ENCODE measurements around the gene COL18A1. TPM values are rescaled to one million over a fixed set of nuclear protein-coding genes. Genes with fewer than 3 reads are reported as not detected.

COL18A1 gene
- total and polyA plus RNA-seq, 5 donors from 2014 or later: 0.29 to 2.7 (median 1.3) TPM

GRCh38 chr21:45431781-45432572 is 27.0 kb downstream of the COL18A1 start:
- no peak overlapping the region for H3K4me3 Mint-ChIP-seq
- H3K4me1 Mint-ChIP-seq: peaks cover 0 to 5% (median 0%) of the 10 kb centered on the region in 4 donors
- no peaks in the 10 kb centered on the region for H3K36me3 Mint-ChIP-seq
- Histone ChIP-seq H3K4me1 (ENCODE audit: control insufficient read depth, insufficient read depth, low read length, poor library complexity, severe bottlenecking) (no peaks in the 10 kb centered on the region), H3K27ac (ENCODE audit: insufficient read depth, low read length, poor library complexity, severe bottlenecking) (no peak overlapping the region), H3K9me3 (ENCODE audit: control insufficient read depth in 2 of 2, low read length in 2 of 2) (no peaks in the 10 kb centered on the region), H3K4me3 (ENCODE audit: low read depth, low read length) (no peak overlapping the region), H3K27me3 (ENCODE audit: control insufficient read depth, insufficient read depth, low read length) (no peaks in the 10 kb centered on the region), H3K36me3 (ENCODE audit: control insufficient read depth, insufficient read depth, low read length) (no peaks in the 10 kb centered on the region)
- no peak for ATAC-seq (ENCODE audit: low read depth in 2 of 2)
- H3K9me3 Mint-ChIP-seq: no peaks in the 10 kb centered on the region
- DNase-seq: no peak
- no peaks in the 10 kb centered on the region for H3K27me3 Mint-ChIP-seq
- no peak overlapping the region for H3K27ac Mint-ChIP-seq

- Histone ChIP-seq H3K9me3 (ENCODE audit: control insufficient read depth in 2 of 2, low read length in 2 of 2) (no peaks in the 10 kb centered on the region), H3K27me3 (ENCODE audit: control insufficient read depth, insufficient read depth, low read length) (no peaks in the 10 kb centered on the region), H3K27ac (ENCODE audit: insufficient read depth, low read length, poor library complexity, severe bottlenecking) (no peak overlapping the region), H3K4me3 (ENCODE audit: low read depth, low read length) (no peak overlapping the region), H3K4me1 (ENCODE audit: control insufficient read depth, insufficient read depth, low read length, poor library complexity, severe bottlenecking) (no peaks in the 10 kb centered on the region), H3K36me3 (ENCODE audit: control insufficient read depth, insufficient read depth, low read length) (no peaks in the 10 kb centered on the region)
- no peak overlapping the region for H3K4me3 Mint-ChIP-seq
- DNase-seq (no peak), ATAC-seq (ENCODE audit: low read depth in 2 of 2) (no peak)
- peaks cover 0 to 5% (median 0%) of the 10 kb centered on the region in 4 donors for H3K4me1 Mint-ChIP-seq
- H3K27ac Mint-ChIP-seq: no peak overlapping the region
- H3K27me3 Mint-ChIP-seq: no peaks in the 10 kb centered on the region
- H3K9me3 Mint-ChIP-seq: no peaks in the 10 kb centered on the region
- no peaks in the 10 kb centered on the region for H3K36me3 Mint-ChIP-seq
Observed at GRCh38 chr21:45432575-45433255, 27.8 kb downstream of the COL18A1 start.

GRCh38 chr21:45433301-45433700 is 28.3 kb downstream of the COL18A1 start:
- H3K36me3 ChIP-seq (ENCODE audit: control insufficient read depth, insufficient read depth, low read length): no peaks in the 10 kb centered on the region
- no peaks in the 10 kb centered on the region for H3K9me3 ChIP-seq (ENCODE audit: control insufficient read depth in 2 of 2, low read length in 2 of 2)
- Mint-ChIP-seq H3K4me3 (no peak overlapping the region), H3K27ac (no peak overlapping the region), H3K36me3 (no peaks in the 10 kb centered on the region), H3K27me3 (no peaks in the 10 kb centered on the region), H3K4me1 (peaks cover 0 to 5% (median 0%) of the 10 kb centered on the region in 4 donors), H3K9me3 (no peaks in the 10 kb centered on the region)
- no peak overlapping the region for H3K4me3 ChIP-seq (ENCODE audit: low read depth, low read length)
- no peak overlapping the region for H3K27ac ChIP-seq (ENCODE audit: insufficient read depth, low read length, poor library complexity, severe bottlenecking)
- ATAC-seq (ENCODE audit: low read depth in 2 of 2): no peak
- DNase-seq: no peak
- no peaks in the 10 kb centered on the region for H3K27me3 ChIP-seq (ENCODE audit: control insufficient read depth, insufficient read depth, low read length)
- H3K4me1 ChIP-seq (ENCODE audit: control insufficient read depth, insufficient read depth, low read length, poor library complexity, severe bottlenecking): no peaks in the 10 kb centered on the region

- DNase-seq (no peak), ATAC-seq (ENCODE audit: low read depth in 2 of 2) (no peak)
- Mint-ChIP-seq H3K27me3 (no peaks in the 10 kb centered on the region), H3K27ac (no peak overlapping the region), H3K4me3 (no peak overlapping the region), H3K36me3 (no peaks in the 10 kb centered on the region), H3K4me1 (peaks cover 0 to 5% (median 0%) of the 10 kb centered on the region in 4 donors), H3K9me3 (no peaks in the 10 kb centered on the region)
- Histone ChIP-seq H3K27me3 (ENCODE audit: control insufficient read depth, insufficient read depth, low read length) (no peaks in the 10 kb centered on the region), H3K4me3 (ENCODE audit: low read depth, low read length) (no peak overlapping the region), H3K9me3 (ENCODE audit: control insufficient read depth in 2 of 2, low read length in 2 of 2) (no peaks in the 10 kb centered on the region), H3K36me3 (ENCODE audit: control insufficient read depth, insufficient read depth, low read length) (no peaks in the 10 kb centered on the region), H3K27ac (ENCODE audit: insufficient read depth, low read length, poor library complexity, severe bottlenecking) (no peak overlapping the region), H3K4me1 (ENCODE audit: control insufficient read depth, insufficient read depth, low read length, poor library complexity, severe bottlenecking) (peaks cover 6% of the 10 kb centered on the region)
Observed at GRCh38 chr21:45433911-45434644, 29.1 kb downstream of the COL18A1 start.

GRCh38 chr21:45434645-45435217 is 29.8 kb downstream of the COL18A1 start:
- no peak overlapping the region for H3K27ac Mint-ChIP-seq
- no peak overlapping the region for H3K4me3 ChIP-seq (ENCODE audit: low read depth, low read length)
- no peaks in the 10 kb centered on the region for H3K9me3 Mint-ChIP-seq
- no peak for ATAC-seq (ENCODE audit: low read depth in 2 of 2)
- no peaks in the 10 kb centered on the region for H3K27me3 ChIP-seq (ENCODE audit: control insufficient read depth, insufficient read depth, low read length)
- H3K4me3 Mint-ChIP-seq: no peak overlapping the region
- H3K4me1 ChIP-seq (ENCODE audit: control insufficient read depth, insufficient read depth, low read length, poor library complexity, severe bottlenecking): peaks cover 7% of the 10 kb centered on the region
- no peaks in the 10 kb centered on the region for H3K36me3 Mint-ChIP-seq
- no peak for DNase-seq
- H3K27me3 Mint-ChIP-seq: peaks cover 5% of the 10 kb centered on the region
- H3K27ac ChIP-seq (ENCODE audit: insufficient read depth, low read length, poor library complexity, severe bottlenecking): no peak overlapping the region
- no peaks in the 10 kb centered on the region for H3K9me3 ChIP-seq (ENCODE audit: control insufficient read depth in 2 of 2, low read length in 2 of 2)
- H3K4me1 Mint-ChIP-seq: peaks cover 0 to 11% (median 0%) of the 10 kb centered on the region in 4 donors
- H3K36me3 ChIP-seq (ENCODE audit: control insufficient read depth, insufficient read depth, low read length): no peaks in the 10 kb centered on the region

- no peaks in the 10 kb centered on the region for H3K36me3 ChIP-seq (ENCODE audit: control insufficient read depth, insufficient read depth, low read length)
- no peaks in the 10 kb centered on the region for H3K27me3 ChIP-seq (ENCODE audit: control insufficient read depth, insufficient read depth, low read length)
- Mint-ChIP-seq H3K4me1 (peaks cover 0 to 11% (median 0%) of the 10 kb centered on the region in 4 donors), H3K4me3 (no peak overlapping the region), H3K27ac (no peak overlapping the region), H3K36me3 (no peaks in the 10 kb centered on the region), H3K27me3 (peaks cover 5% of the 10 kb centered on the region), H3K9me3 (no peaks in the 10 kb centered on the region)
- no peak overlapping the region for H3K27ac ChIP-seq (ENCODE audit: insufficient read depth, low read length, poor library complexity, severe bottlenecking)
- H3K9me3 ChIP-seq (ENCODE audit: control insufficient read depth in 2 of 2, low read length in 2 of 2): no peaks in the 10 kb centered on the region
- DNase-seq: no peak
- H3K4me3 ChIP-seq (ENCODE audit: low read depth, low read length): no peak overlapping the region
- peaks cover 7% of the 10 kb centered on the region for H3K4me1 ChIP-seq (ENCODE audit: control insufficient read depth, insufficient read depth, low read length, poor library complexity, severe bottlenecking)
- ATAC-seq (ENCODE audit: low read depth in 2 of 2): no peak
Observed at GRCh38 chr21:45435405-45435981, 30.5 kb downstream of the COL18A1 start.

GRCh38 chr21:45436351-45437065 is 31.5 kb downstream of the COL18A1 start:
- no peak for DNase-seq
- Histone ChIP-seq H3K36me3 (ENCODE audit: control insufficient read depth, insufficient read depth, low read length) (no peaks in the 10 kb centered on the region), H3K4me3 (ENCODE audit: low read depth, low read length) (no peak overlapping the region), H3K27me3 (ENCODE audit: control insufficient read depth, insufficient read depth, low read length) (no peaks in the 10 kb centered on the region), H3K9me3 (ENCODE audit: control insufficient read depth in 2 of 2, low read length in 2 of 2) (no peaks in the 10 kb centered on the region), H3K27ac (ENCODE audit: insufficient read depth, low read length, poor library complexity, severe bottlenecking) (no peak overlapping the region), H3K4me1 (ENCODE audit: control insufficient read depth, insufficient read depth, low read length, poor library complexity, severe bottlenecking) (peaks cover 7% of the 10 kb centered on the region)
- Mint-ChIP-seq H3K4me3 (peak overlapping the region in 2 of 4 donors; percentile 16 to 32), H3K4me1 (peaks cover 0 to 11% (median 0%) of the 10 kb centered on the region in 4 donors), H3K27ac (peak overlapping the region in 2 of 3 donors; percentile 20 to 26), H3K9me3 (no peaks in the 10 kb centered on the region), H3K36me3 (no peaks in the 10 kb centered on the region), H3K27me3 (peaks cover 8% of the 10 kb centered on the region)
- ATAC-seq (ENCODE audit: low read depth in 2 of 2): no peak
